ENCODE measurements around the gene DEFB127.

- no peak for TF ChIP-seq CTCF (IDR thresholded peaks at IDR 0.05; ENCODE audit: low read length)
- TF ChIP-seq EZH2 (IDR thresholded peaks at IDR 0.05; ENCODE audit: borderline replicate concordance, low read length) = no peak
Observed at GRCh38 chr20:117518-117917, 39.7 kb upstream of the DEFB127 start.

Measured in OCI-LY1 (cell line).